GM10248 (cell line): ENCODE data around the gene SFXN4.
"Not testable (repeated sequence)": the region's sequence is repeated elsewhere in the genome, so short reads cannot be mapped to it uniquely, and the experiment has no call there.

Source experiments
- CTCF ChIA-PET: fragments of 300-600 bp; sonication (Branson Sonifier 250); formaldehyde crosslinking; extraction: SDS; loops from one replicate; lab custom pipeline; 2021; ENCODE audit warnings: antibody characterized with exemption; lab: Yijun Ruan, JAX
- POLR2A ChIA-PET: fragments of 350-650 bp; sonication (Branson Sonifier 250); formaldehyde crosslinking; extraction: SDS; loops from one replicate; lab custom pipeline; 2020; ENCODE audit warnings: antibody characterized with exemption; lab: Yijun Ruan, JAX
- DNase-seq: peaks from one replicate; pipeline ENCODE4 v3.0.0; 2012; ENCODE audit errors: extremely low spot score
- TF ChIP-seq, protein P1 (sequence below): IDR thresholded peaks from 2 replicates; pipeline ENCODE4 v1.5.1; 2012; ENCODE audit warnings: mild to moderate bottlenecking, low read depth; ENCODE audit errors: extremely low read depth, missing control alignments, control extremely low read depth

SFXN4 gene

GRCh38 chr10:119191881-119192280 is 26.4 kb upstream of the SFXN4 start:
- ChIA-PET CTCF (interaction anchor here (14.0 kb wide), 1 partner anchor 13 kb away, joined by 211 read pairs; the partner anchor contains the start of gene GRK5), POLR2A (no interaction called here)
- DNase-seq = no peak
- TF ChIP-seq, protein P1, sequence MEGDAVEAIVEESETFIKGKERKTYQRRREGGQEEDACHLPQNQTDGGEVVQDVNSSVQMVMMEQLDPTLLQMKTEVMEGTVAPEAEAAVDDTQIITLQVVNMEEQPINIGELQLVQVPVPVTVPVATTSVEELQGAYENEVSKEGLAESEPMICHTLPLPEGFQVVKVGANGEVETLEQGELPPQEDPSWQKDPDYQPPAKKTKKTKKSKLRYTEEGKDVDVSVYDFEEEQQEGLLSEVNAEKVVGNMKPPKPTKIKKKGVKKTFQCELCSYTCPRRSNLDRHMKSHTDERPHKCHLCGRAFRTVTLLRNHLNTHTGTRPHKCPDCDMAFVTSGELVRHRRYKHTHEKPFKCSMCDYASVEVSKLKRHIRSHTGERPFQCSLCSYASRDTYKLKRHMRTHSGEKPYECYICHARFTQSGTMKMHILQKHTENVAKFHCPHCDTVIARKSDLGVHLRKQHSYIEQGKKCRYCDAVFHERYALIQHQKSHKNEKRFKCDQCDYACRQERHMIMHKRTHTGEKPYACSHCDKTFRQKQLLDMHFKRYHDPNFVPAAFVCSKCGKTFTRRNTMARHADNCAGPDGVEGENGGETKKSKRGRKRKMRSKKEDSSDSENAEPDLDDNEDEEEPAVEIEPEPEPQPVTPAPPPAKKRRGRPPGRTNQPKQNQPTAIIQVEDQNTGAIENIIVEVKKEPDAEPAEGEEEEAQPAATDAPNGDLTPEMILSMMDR = no peak

DNA sequence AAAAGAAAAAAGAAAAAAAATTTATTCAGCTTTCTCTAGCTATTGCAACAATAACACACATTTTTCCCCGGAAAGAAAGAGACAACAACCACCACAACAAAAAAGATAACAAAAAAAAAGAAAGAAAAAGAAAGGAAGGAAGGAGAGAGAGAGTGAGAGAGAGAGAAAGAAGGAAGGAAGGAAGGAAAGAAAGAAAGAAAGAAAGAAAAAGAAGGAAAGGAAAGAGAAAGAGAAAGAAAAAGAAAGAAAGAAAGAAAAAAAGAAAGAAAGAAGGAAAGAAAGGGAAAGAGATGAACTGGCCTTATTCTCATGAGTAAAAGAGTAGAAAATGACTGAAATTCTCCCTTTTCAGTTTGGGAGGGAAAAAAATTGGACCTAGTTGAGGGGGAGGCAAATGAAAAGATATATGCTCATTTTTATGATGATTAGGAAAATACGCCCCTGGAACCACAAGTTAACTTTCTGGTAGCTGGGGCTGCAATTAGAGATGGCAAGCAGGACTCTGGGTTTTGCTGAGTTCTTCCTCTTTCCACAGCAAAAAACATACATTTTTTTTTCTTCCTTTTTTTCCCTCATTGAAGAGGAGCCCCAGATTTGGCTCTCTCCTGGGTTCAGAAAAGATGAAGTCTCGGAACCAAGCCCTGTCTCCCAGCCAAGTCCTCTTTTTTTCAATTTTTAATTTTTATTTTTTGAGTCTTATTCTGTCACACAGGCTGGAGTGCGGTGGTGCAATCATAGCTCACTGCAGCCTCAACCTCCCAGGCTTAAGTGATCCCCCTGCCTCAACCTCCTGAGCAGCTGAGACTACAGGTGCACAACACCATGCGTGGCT is 25.7 kb upstream of the SFXN4 start:
- TF ChIP-seq, protein P1 = no peak
- DNase-seq = no peak
- ChIA-PET CTCF (interaction anchor here (2.4 to 14.0 kb wide), 3 partner anchors 11 to 254 kb away, joined by 9 to 211 read pairs (median 9); partner anchors contain the start of genes GRK5 and PRDX3), POLR2A (no interaction called here)

DNA sequence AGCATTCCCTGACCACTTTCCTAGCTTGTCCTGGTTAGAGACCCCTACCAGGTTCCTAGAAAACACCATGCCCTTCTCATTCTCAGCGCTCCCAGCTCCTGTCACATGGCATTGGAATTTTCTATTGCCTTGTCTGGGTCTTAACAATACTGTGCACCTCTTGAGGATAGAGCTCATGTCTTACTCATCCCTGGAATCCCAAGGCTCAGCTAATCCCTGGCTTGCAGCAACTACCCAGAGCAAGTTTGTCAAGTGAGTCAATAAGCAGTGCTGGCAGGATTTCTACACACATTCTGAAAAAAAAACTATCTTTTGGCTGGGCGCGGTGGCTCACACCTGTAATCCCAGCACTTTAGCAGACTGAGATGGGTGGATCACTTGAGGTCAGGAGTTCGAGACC is 24.8 kb upstream of the SFXN4 start:
- POLR2A ChIA-PET = interaction anchor here (1.5 kb wide), 1 partner anchor 17 kb away, joined by 4 read pairs; no protein-coding TSS in a partner anchor
- TF ChIP-seq, protein P1 = no peak
- no peak for DNase-seq
- CTCF ChIA-PET = interaction anchor here (1.6 to 14.0 kb wide), 4 partner anchors 10 to 255 kb away, joined by 3 to 211 read pairs (median 9); partner anchors contain the start of genes GRK5 and PRDX3

GRCh38 chr10:119189811-119190282 is 24.3 kb upstream of the SFXN4 start:
- TF ChIP-seq, protein P1 = no peak
- CTCF ChIA-PET = interaction anchor here (1.2 to 14.0 kb wide), 5 partner anchors 10 to 270 kb away, joined by 3 to 211 read pairs (median 9); partner anchors contain the start of genes GRK5 and PRDX3
- POLR2A ChIA-PET = interaction anchor here (1.5 kb wide), 1 partner anchor 17 kb away, joined by 4 read pairs; no protein-coding TSS in a partner anchor
- DNase-seq = no peak

DNA sequence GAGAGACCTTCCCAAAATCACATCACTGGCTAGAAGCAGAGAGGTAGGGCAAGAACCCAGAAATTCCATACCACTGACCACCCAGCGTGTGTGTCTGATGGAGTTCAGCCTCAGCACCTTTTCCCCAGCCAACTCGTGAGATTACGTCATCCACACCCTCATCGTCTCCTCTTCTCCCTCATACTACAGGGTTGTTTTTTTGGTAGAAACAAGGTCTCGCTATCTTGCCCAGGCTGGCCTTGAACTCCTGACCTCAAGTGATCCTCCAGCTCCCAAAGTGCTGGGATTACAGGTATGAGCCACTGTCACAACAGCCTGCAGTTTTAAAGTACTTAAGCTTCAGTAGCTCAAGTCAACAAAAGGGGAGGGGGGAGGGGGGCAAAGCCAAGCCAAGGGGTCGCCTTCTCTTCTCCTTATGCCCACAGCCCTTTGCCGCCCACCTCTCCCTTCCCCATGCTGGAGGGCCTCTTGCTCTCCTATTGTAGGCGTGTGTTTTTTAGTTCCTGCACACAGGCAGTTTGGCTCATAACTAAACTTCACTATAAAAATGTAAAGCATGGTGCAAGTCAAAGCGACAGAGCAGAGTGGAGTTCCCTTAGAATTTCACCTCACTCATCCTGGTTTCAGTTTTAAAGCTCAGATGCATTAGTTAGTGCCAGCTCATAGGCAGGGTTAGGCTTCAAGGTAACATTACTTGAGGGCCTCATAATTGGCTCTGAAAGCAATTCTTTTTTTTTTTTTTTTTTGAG is 18.3 kb upstream of the SFXN4 start:
- TF ChIP-seq, protein P1 = no peak
- ChIA-PET CTCF (interaction anchor here (0.9 to 3.4 kb wide), 2 partner anchors 15 to 262 kb away, joined by 3 to 16 read pairs; no protein-coding TSS in a partner anchor), POLR2A (no interaction called here)
- no peak for DNase-seq

DNA sequence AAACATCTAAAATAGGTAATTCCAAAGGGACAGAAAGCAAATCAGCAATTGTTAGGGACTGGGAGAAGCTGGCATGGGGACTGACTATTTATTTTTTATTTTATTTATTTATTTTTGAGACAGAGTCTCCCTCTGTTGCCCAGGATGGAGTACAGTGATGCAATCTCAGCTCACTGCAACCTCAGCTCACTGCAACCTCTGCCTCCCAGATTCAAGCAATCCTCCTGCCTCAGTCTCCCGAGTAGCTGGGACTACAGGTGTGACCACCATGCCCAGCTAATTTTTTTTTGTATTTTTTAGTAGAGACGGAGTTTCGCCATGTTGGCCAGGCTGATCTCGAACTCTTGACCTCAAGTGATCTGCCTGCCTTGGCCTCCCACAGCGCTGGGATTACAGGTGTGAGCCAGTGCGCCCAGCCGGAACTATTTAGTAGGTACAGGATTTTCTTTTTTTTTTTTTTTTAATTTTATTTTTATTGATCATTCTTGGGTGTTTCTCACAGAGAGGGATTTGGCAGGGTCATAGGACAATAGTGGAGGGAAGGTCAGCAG is 15.4 kb upstream of the SFXN4 start:
- not testable (repeated sequence) for DNase-seq
- POLR2A ChIA-PET = interaction anchor here (0.6 kb wide), 1 partner anchor 126 kb away, joined by 10 read pairs; no protein-coding TSS in a partner anchor
- CTCF ChIA-PET = interaction anchor here (0.9 to 2.8 kb wide), 3 partner anchors 9 to 26 kb away, joined by 4 to 9 read pairs (median 5); partner anchors contain the start of gene GRK5
